Measurements from ENCODE around the gene KCNQ4. TPM values are rescaled to one million over a fixed set of nuclear protein-coding genes. Genes with fewer than 3 reads are reported as not detected.
A peak's percentile ranks its signal among the peaks of the same experiment; 100 is the strongest.

The KCNQ4 gene
- total RNA-seq, 3 donors from 2014 or later = 0.32 to 1.3 (median 1.3) TPM

DNA sequence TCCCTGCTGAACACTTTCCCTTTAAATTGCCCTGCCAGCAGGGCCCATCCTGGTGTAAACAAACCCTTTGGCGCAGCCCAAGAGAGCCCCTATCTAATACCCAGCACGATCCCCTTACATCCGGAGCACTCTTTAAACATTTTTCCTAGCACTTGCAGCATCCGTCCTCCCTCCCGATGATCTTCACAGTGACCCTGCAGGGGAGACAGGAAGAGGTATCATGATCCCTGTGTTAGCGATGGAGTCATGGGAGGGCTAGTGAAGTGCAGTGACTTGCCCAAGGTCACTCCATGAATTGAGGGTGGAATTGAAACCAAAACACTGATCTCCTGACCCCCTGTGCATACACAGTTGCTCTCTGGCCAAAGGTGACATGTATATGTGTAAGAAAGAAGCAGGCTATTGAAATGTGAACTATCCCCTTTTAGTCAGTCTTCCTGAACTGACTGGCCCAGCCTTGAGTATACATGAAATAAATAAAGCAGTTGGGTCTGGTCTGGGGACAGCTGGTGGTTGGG, 9.8 kb upstream of the KCNQ4 start:
- intact Hi-C loops (cut with DNase I; ENCODE audit: low total_unique reads) = no loop called here
- Histone ChIP-seq H3K36me3 (no peaks in the 10 kb centered on the region), H3K9me3 (no peaks in the 10 kb centered on the region), H3K27me3 (no peaks in the 10 kb centered on the region), H3K4me1 (no peaks in the 10 kb centered on the region), H3K27ac (no peak overlapping the region), H3K4me3 (no peak overlapping the region)
- TF ChIP-seq POLR2A (IDR thresholded peaks at IDR 0.05) (no peak), POLR2AphosphoS5 (IDR thresholded peaks at IDR 0.05) (no peak)
- TF ChIP-seq, protein P1, sequence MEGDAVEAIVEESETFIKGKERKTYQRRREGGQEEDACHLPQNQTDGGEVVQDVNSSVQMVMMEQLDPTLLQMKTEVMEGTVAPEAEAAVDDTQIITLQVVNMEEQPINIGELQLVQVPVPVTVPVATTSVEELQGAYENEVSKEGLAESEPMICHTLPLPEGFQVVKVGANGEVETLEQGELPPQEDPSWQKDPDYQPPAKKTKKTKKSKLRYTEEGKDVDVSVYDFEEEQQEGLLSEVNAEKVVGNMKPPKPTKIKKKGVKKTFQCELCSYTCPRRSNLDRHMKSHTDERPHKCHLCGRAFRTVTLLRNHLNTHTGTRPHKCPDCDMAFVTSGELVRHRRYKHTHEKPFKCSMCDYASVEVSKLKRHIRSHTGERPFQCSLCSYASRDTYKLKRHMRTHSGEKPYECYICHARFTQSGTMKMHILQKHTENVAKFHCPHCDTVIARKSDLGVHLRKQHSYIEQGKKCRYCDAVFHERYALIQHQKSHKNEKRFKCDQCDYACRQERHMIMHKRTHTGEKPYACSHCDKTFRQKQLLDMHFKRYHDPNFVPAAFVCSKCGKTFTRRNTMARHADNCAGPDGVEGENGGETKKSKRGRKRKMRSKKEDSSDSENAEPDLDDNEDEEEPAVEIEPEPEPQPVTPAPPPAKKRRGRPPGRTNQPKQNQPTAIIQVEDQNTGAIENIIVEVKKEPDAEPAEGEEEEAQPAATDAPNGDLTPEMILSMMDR (IDR thresholded peaks at IDR 0.05) = no peak
- no peak for DNase-seq (ENCODE audit: low spot score in 2 of 2)

DNA sequence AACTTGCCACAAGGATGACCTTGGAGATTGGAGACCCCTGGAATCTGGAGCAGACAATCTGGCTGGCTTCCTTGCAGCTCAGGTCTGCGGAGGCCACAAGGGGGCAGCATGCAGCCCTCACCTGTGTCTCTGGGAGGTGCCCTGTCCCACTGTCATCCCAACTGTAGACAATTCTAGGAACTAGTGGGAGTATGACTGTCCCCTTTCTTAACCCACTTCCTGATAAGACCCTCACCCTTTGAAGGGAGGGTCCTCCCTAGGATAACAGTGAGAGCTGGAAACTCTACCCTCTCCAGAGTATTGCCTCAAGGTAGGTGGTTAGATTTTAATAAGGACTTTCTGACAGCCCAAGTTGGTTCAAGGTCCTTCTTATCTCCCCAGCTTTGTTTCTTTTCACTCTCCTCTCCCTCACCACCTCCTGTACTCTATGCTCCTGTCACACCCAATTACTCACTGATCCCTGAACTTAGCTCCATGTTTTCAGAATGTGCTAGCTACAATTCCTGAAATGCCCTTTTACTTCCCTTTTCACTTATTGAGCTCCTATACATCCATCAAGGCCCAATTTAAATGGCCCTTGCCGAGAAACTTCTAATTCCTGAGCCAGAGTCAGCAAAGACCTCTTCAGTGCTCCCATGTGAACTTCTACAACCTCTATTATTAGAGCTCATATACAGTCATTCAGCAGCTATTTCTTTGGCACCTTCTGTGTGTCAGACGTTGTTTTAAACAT, 9.2 kb upstream of the KCNQ4 start:
- intact Hi-C loops (cut with DNase I; ENCODE audit: low total_unique reads) = no loop called here
- Histone ChIP-seq H3K9me3 (no peaks in the 10 kb centered on the region), H3K36me3 (no peaks in the 10 kb centered on the region), H3K4me1 (no peaks in the 10 kb centered on the region), H3K27ac (no peak overlapping the region), H3K27me3 (no peaks in the 10 kb centered on the region), H3K4me3 (no peak overlapping the region)
- TF ChIP-seq POLR2A (IDR thresholded peaks at IDR 0.05) = no peak
- no peak for TF ChIP-seq POLR2AphosphoS5 (IDR thresholded peaks at IDR 0.05)
- TF ChIP-seq, protein P1 (IDR thresholded peaks at IDR 0.05) = peak in 2 of 3 donors; percentile 51 to 58
- peak in 1 of 2 donors; percentile 58 for DNase-seq (ENCODE audit: low spot score in 2 of 2)

DNA sequence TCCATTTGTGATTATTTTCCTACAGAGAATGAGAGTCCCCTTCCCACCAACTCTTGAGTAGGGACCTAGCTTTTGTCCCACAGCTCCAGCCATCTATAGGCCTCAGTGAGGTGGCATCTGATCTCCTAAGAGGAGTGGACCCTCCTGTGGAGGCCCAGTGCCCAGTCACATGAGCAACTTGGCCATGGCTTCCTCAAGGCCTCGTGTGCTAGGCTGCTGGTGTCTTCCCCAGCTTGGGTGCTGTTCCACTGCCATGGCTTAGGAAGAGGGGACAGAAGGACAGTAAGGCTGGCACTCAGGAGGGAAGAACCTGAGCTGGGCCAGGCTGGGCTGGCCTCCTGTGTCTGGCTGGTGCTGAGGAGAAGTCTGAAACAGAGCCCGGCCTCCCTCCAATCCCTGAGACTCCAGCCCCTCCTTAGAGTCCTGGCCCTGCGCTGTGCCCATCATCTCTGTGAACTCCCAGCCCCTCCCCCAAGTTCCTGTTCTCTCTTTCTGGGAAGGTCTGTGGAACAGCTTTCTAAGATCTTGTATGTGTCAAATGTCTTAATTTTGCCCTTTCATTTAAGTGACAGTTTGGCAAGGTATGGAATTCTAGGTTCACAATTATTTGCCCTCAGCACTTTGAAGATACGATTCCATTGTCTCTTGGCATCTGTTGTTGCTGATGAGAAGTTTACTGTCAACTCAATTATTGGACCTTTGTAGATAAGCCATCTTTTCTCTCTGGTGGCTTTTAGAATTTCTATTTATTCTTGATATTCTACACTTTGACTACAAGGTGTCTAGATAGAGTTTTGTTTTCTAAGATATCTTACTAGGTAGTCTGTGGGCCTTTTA, 7.1 kb upstream of the KCNQ4 start:
- no peaks in the 10 kb centered on the region for H3K27me3 ChIP-seq
- TF ChIP-seq POLR2AphosphoS5 (IDR thresholded peaks at IDR 0.05) (no peak), POLR2A (IDR thresholded peaks at IDR 0.05) (no peak)
- TF ChIP-seq, protein P1 (IDR thresholded peaks at IDR 0.05) = no peak
- DNase-seq (ENCODE audit: low spot score in 2 of 2) = no peak
- no peak overlapping the region for H3K27ac ChIP-seq
- intact Hi-C loops (cut with DNase I; ENCODE audit: low total_unique reads) = no loop called here
- H3K9me3 ChIP-seq = no peaks in the 10 kb centered on the region
- no peaks in the 10 kb centered on the region for H3K36me3 ChIP-seq
- H3K4me3 ChIP-seq = no peak overlapping the region
- H3K4me1 ChIP-seq = no peaks in the 10 kb centered on the region

DNA sequence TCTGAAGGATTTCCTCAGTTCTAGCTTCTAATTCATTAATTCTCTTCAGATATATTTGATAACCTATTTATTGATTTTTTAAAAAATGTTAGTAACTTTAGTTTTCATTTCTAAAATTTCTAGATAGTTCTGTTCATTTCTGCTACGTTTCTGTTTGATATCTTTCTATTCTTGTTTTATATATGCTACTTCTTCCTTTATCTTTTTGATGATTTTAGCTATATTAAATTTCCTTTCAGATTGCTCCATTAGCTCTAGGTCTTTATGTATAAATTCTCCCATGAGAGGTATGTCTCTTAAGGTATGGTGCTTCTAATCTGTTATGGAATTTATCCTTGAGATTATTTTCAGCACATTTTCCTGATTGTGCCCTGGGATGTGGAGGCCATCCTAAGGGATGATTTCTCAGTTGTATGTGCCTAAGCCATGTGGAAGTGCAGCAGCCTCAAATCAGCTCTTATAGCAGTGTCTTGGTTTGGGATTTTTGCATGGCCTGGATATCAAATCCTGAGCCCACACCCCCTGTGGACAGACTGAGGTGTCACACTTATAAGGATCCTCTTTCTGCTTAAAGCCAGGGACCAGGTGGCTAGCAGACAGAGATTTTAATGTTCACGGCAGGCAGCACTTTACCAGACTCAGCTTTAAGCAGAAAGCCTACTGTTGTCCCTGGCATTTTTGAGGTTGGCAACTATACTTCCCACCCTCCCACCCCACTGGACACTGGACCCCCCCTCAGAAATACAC, 6.2 kb upstream of the KCNQ4 start:
- no peak overlapping the region for H3K27ac ChIP-seq
- DNase-seq (ENCODE audit: low spot score in 2 of 2) = no peak
- TF ChIP-seq POLR2AphosphoS5 (IDR thresholded peaks at IDR 0.05) (no peak), POLR2A (IDR thresholded peaks at IDR 0.05) (no peak)
- TF ChIP-seq, protein P1 (IDR thresholded peaks at IDR 0.05) = no peak
- no peaks in the 10 kb centered on the region for H3K36me3 ChIP-seq
- no peaks in the 10 kb centered on the region for H3K27me3 ChIP-seq
- no peaks in the 10 kb centered on the region for H3K9me3 ChIP-seq
- peaks cover 0 to 3% of the 10 kb centered on the region in 2 donors for H3K4me1 ChIP-seq
- intact Hi-C loops (cut with DNase I; ENCODE audit: low total_unique reads) = no loop called here
- no peak overlapping the region for H3K4me3 ChIP-seq

Data from breast epithelium (tissue), 4 donors.